GM06990 (cell line): ENCODE data around the gene HOXD4.

ENCODE experiments used
- DNase-seq: peaks from one replicate; pipeline ENCODE4 v3.0.0-alpha.2; 2011; ENCODE audit not compliant: insufficient read length; ENCODE audit errors: extremely low read depth
- H3K27me3 ChIP-seq: replicated peaks from 2 replicates; pipeline ENCODE4 v1.6.0; 2011; ENCODE audit warnings: low read length; ENCODE audit not compliant: control insufficient read depth, insufficient read depth
- H3K36me3 ChIP-seq: 2 replicates; pipeline ENCODE4 v1.5.1; 2011; ENCODE audit warnings: low read length; ENCODE audit not compliant: control insufficient read depth, insufficient read depth
- H3K4me3 ChIP-seq: replicated peaks from 2 replicates; pipeline ENCODE4 v1.5.1; 2011; ENCODE audit warnings: low read depth, mild to moderate bottlenecking, control low read depth, low read length
- TF ChIP-seq, protein P1 (sequence below): IDR thresholded peaks from 2 replicates; pipeline ENCODE4 v1.5.1; 2011; ENCODE audit warnings: low read length, control low read depth, mild to moderate bottlenecking, inconsistent platforms; ENCODE audit not compliant: insufficient read depth, poor library complexity, severe bottlenecking

HOXD4 gene

DNA sequence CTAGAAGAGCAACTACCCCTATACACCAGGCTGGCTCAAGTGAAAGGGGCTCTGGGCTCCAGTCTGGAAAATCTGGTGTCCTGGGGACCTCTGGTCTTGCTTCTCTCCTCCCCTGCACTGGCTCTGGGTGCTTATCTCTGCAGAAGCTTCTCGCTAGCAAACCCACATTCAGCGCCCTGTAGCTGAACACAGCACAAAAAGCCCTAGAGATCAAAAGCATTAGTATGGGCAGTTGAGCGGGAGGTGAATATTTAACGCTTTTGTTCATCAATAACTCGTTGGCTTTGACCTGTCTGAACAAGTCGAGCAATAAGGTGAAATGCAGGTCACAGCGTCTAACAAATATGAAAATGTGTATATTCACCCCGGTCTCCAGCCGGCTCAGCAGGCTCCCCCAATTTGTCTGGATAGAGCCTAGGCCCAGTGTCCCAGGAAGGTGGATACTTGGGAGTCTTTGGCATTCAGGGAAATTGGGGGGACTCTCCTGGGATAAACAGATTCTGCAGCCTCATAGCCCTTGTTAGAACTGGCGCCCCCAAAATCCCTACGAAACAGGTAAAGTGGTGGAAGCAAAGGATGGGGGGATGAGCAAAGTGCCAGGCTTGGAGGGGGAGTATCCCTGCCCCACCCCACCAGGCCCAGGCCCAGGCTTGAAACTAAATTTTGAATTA, 2.5 kb upstream of the HOXD4 start:
- DNase-seq, result no peak
- no peak overlapping the region for H3K4me3 ChIP-seq
- peaks cover 2% of the 10 kb centered on the region; the same call in 1 of the 2 replicates for H3K27me3 ChIP-seq
- H3K36me3 ChIP-seq, result no peaks in the 10 kb centered on the region
- TF ChIP-seq, protein P1, sequence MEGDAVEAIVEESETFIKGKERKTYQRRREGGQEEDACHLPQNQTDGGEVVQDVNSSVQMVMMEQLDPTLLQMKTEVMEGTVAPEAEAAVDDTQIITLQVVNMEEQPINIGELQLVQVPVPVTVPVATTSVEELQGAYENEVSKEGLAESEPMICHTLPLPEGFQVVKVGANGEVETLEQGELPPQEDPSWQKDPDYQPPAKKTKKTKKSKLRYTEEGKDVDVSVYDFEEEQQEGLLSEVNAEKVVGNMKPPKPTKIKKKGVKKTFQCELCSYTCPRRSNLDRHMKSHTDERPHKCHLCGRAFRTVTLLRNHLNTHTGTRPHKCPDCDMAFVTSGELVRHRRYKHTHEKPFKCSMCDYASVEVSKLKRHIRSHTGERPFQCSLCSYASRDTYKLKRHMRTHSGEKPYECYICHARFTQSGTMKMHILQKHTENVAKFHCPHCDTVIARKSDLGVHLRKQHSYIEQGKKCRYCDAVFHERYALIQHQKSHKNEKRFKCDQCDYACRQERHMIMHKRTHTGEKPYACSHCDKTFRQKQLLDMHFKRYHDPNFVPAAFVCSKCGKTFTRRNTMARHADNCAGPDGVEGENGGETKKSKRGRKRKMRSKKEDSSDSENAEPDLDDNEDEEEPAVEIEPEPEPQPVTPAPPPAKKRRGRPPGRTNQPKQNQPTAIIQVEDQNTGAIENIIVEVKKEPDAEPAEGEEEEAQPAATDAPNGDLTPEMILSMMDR, result no peak

DNA sequence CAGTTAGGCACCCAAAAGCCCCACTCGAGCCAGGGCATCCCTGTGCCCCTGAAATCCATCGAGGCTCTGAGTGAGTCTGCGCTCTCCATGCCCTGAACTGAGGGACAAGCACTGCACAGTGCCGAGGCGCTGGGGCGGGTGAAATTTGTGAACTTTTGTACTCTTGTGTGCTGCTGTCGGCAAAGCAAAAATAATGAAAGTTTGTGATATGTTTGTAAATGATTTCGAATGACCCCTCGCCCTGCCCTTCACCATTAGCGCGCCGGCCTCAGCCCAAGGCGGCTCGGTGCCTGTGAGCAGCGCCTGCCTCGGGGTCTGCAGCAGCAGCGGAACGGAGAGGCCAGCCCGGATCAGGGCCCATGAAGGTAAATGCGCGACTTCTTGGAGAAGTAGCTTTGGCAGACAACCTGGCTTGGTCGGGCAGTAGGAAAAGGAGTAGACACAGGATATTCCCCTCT, 1.8 kb upstream of the HOXD4 start:
- Histone ChIP-seq H3K36me3 (no peaks in the 10 kb centered on the region), H3K4me3 (no peak overlapping the region), H3K27me3 (peaks cover 2% of the 10 kb centered on the region; the same call in 1 of the 2 replicates)
- TF ChIP-seq, protein P1, result no peak
- DNase-seq, result no peak

DNA sequence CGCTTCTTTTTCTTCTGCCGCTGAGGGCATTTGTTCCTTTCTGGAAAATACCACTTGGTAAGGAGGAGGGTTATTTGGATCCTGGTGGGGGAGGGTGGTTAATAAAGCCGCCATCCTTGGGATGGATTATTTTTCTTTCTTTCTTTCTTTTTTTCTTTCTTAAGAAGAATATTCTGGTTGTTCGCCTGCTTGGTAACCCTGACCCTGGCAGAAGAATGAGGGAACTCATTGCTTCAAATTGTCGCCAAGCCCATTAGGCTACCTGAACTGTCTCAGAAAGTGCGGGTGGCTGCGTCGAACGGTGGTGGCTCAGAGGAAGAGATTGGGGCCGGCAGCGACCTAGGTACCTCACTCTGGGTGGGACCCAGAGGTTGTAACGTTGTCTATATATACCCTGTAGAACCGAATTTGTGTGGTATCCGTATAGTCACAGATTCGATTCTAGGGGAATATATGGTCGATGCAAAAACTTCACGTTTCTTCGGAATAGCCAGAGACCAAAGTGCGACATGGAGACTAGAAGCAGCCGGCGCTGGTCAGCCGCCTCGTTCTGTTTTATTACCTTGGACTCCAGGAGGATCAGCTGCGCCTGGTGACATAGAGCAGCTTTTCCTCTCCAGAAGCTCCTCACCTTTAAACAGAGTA, 1.3 kb upstream of the HOXD4 start:
- TF ChIP-seq, protein P1, result no peak
- Histone ChIP-seq H3K36me3 (no peaks in the 10 kb centered on the region), H3K27me3 (peaks cover 2% of the 10 kb centered on the region; the same call in 1 of the 2 replicates)

DNA sequence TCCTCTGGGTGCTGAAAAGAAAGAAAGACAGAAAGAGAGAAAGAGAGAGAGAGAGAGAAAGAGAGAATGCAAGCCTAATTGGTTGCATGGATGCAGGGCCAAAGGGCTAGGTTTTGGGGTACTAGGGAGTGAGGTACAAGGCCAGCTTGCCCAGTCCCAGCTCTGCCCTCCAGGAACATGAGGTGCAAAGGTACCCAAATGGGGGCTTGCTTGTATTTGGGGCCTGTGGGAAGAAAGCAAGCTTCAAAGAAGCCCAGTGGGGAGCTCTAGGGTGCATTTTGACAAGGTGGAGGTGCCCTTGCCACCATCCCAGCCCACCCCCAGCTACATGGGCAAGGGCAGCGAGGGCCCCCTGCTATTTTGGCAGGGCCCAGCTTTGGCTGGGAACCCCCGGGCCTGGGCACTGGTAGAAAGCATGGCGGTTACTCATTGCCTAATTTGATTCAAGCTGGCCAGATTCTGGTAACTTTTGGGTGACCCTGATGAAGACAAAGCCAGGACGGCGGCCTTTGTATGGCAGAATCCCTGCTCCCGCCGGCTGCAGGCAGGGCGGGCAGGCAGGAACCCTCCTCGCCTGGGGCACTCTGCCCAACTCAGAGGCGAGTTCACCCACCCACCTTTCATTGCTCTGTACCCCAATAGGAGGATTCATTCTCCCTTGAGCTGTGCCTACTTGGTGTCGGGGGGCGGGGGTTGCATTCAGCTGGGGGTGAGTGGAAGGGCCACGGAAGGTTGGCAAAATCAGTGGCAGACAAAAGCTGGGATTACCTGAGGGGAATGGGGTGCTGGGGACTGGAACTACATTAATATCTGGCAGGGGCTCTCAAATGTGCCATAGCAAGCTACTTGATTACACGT, 537 bp upstream of the HOXD4 start:
- H3K27me3 ChIP-seq, result peaks cover 2% of the 10 kb centered on the region; the same call in 1 of the 2 replicates
- TF ChIP-seq, protein P1, result no peak
- no peak overlapping the region for H3K4me3 ChIP-seq
- no peak for DNase-seq
- no peaks in the 10 kb centered on the region for H3K36me3 ChIP-seq

More for the DNA sequence above, 1.3 kb upstream of the HOXD4 start:
- no peak overlapping the region for H3K4me3 ChIP-seq
- DNase-seq, result no peak

DNA sequence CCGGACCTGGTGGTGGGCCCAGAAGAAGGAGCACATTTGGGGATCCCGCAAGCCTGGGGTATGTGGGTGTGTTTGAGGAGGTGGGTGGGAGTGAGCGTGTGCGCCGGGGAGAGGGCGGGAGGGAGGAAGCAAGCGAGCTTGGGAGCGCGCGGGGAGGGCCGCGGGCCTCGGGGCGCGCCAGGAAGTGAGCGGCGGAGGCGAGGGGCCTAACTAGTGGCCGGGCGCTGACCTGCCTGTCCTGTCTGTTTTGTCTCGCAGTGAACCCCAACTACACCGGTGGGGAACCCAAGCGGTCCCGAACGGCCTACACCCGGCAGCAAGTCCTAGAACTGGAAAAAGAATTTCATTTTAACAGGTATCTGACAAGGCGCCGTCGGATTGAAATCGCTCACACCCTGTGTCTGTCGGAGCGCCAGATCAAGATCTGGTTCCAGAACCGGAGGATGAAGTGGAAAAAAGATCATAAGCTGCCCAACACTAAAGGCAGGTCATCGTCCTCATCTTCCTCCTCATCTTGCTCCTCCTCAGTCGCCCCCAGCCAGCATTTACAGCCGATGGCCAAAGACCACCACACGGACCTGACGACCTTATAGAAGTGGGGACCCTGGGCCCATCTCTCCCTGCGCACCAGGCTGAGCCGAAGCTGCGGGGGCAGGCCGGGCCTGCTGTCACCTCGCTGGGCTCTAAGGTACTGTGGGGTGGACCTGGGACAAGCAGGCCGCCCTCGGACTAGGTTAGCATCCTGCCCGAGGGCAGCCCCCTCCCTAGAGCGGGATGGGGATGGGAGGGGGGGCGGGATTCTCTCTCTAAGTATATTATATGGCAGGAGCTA, 1.2 kb downstream of the HOXD4 start:
- Histone ChIP-seq H3K27me3 (peaks cover 2% of the 10 kb centered on the region; the same call in 1 of the 2 replicates), H3K36me3 (no peaks in the 10 kb centered on the region), H3K4me3 (no peak overlapping the region)
- TF ChIP-seq, protein P1, result no peak
- DNase-seq, result no peak
